K562 (cell line): Measurements from ENCODE around the gene ACSBG1. TPM values are rescaled to one million over a fixed set of nuclear protein-coding genes. Genes with fewer than 3 reads are reported as not detected.

Experiments used
- CBFB ChIP-seq: sonication (generic); formaldehyde crosslinking; IDR thresholded peaks from 2 replicates; pipeline ENCODE4 v1.4.0; 2020; ENCODE audit warnings: mild to moderate bottlenecking, missing genetic modification reagents
- CHCHD3 ChIP-seq: fragments of 250-450 bp; sonication (Bioruptor Pico); IDR thresholded peaks from 2 replicates; pipeline ENCODE4 v2.1.2; 2022; ENCODE audit warnings: mild to moderate bottlenecking
- CXXC5 ChIP-seq: fragments of 250-450 bp; sonication (Bioruptor Pico); IDR thresholded peaks from 2 replicates; pipeline ENCODE4 v1.8.0; 2022; ENCODE audit warnings: inconsistent platforms, mild to moderate bottlenecking, moderate library complexity
- DDX20 ChIP-seq: fragments of 450-650 bp; IDR thresholded peaks from 2 replicates; pipeline ENCODE4 v1.6.1; 2016; ENCODE audit warnings: missing genetic modification characterization, low read depth, mild to moderate bottlenecking, missing compliant biosample characterization, moderate library complexity
- E2F3 ChIP-seq: fragments of 250-450 bp; sonication (Bioruptor Pico); IDR thresholded peaks from 2 replicates; pipeline ENCODE4 v1.4.0; 2020; ENCODE audit warnings: mild to moderate bottlenecking
- ETS2 ChIP-seq: IDR thresholded peaks from 2 replicates; pipeline ENCODE4 v1.6.1; 2016; ENCODE audit warnings: borderline replicate concordance, missing genetic modification characterization, mild to moderate bottlenecking, moderate library complexity, missing compliant biosample characterization; ENCODE audit not compliant: poor library complexity, severe bottlenecking
- FOXJ3 ChIP-seq: sonication (generic); formaldehyde crosslinking; IDR thresholded peaks from 2 replicates; pipeline ENCODE4 v1.4.0; 2020; ENCODE audit warnings: mild to moderate bottlenecking, missing genetic modification reagents
- GATAD2B ChIP-seq: fragments of 450-650 bp; IDR thresholded peaks from 2 replicates; pipeline ENCODE4 v1.6.1; 2017; ENCODE audit warnings: mild to moderate bottlenecking, borderline replicate concordance
- HDAC1 ChIP-seq, 2 experiments: fragments of 450-650 bp; IDR thresholded peaks; 2 replicates each; pipeline ENCODE4 v1.6.1; 2016 to 2017; ENCODE audit warnings: inconsistent platforms in 1 of 2, mild to moderate bottlenecking in 1 of 2, moderate library complexity in 1 of 2
- HDAC6 ChIP-seq: IDR thresholded peaks from 2 replicates; pipeline ENCODE4 v1.6.1; 2012; ENCODE audit warnings: low read depth, mild to moderate bottlenecking, control low read depth, inconsistent platforms, low read length, moderate library complexity
- HDAC8 ChIP-seq: fragments of 450-650 bp; IDR thresholded peaks from 2 replicates; pipeline ENCODE4 v1.6.1; 2016; ENCODE audit warnings: mild to moderate bottlenecking, missing genetic modification characterization, moderate library complexity, missing compliant biosample characterization
- HMGN3 ChIP-seq: IDR thresholded peaks from 2 replicates; pipeline ENCODE4 v1.6.1; 2011; ENCODE audit warnings: borderline replicate concordance, low read depth, mild to moderate bottlenecking, mixed read lengths, low read length; ENCODE audit not compliant: insufficient read length; ENCODE audit errors: extremely low read depth
- HSF4 ChIP-seq: fragments of 250-450 bp; sonication (Bioruptor Pico); IDR thresholded peaks from 2 replicates; pipeline ENCODE4 v2.1.2; 2022; ENCODE audit warnings: mild to moderate bottlenecking, moderate library complexity, borderline replicate concordance
- KLF10 ChIP-seq: fragments of 250-450 bp; sonication (Bioruptor Pico); IDR thresholded peaks from 2 replicates; pipeline ENCODE4 v1.6.1; 2021; ENCODE audit warnings: matching md5 sums
- LARP7 ChIP-seq: fragments of 450-650 bp; IDR thresholded peaks from 2 replicates; pipeline ENCODE4 v1.6.1; 2016
- MTA1 ChIP-seq: fragments of 450-650 bp; IDR thresholded peaks from 2 replicates; pipeline ENCODE4 v1.6.1; 2017; ENCODE audit warnings: borderline replicate concordance
- NELFE ChIP-seq: IDR thresholded peaks from 2 replicates; pipeline ENCODE4 v1.6.1; 2011; ENCODE audit warnings: mild to moderate bottlenecking; ENCODE audit not compliant: insufficient read depth, insufficient read length
- NFE2 ChIP-seq: IDR thresholded peaks from 2 replicates; pipeline ENCODE4 v1.6.1; 2014; ENCODE audit warnings: antibody characterized with exemption, low read depth
- NFRKB ChIP-seq: fragments of 450-650 bp; IDR thresholded peaks from 2 replicates; pipeline ENCODE4 v1.6.1; 2016; ENCODE audit warnings: low read depth
- PTRF ChIP-seq: fragments of 450-650 bp; IDR thresholded peaks from 2 replicates; pipeline ENCODE4 v1.6.1; 2016; ENCODE audit warnings: mild to moderate bottlenecking, missing genetic modification characterization, missing compliant biosample characterization
- SMARCC2 ChIP-seq: fragments of 450-650 bp; IDR thresholded peaks from 2 replicates; pipeline ENCODE4 v1.6.1; 2017; ENCODE audit warnings: antibody characterized with exemption, moderate library complexity, mild to moderate bottlenecking, low read depth
- TEAD4 ChIP-seq, 2 experiments: sonication (generic) in 1 of 2; formaldehyde crosslinking in 1 of 2; IDR thresholded peaks; 2 replicates each; pipeline versions ENCODE4 v1.6.1 to v1.8.0; 2012 to 2022; ENCODE audit warnings: borderline replicate concordance in 1 of 2, inconsistent platforms in 1 of 2, low read length in 1 of 2, mild to moderate bottlenecking in 1 of 2, missing genetic modification reagents in 1 of 2
- ZNF408 ChIP-seq: fragments of 250-450 bp; sonication (Bioruptor Pico); IDR thresholded peaks from 2 replicates; pipeline ENCODE4 v1.4.0; 2020; ENCODE audit warnings: low read depth, mild to moderate bottlenecking, moderate library complexity
- polyA plus RNA-seq, 8 experiments: library from polyadenylated mRNA; depleted of rRNA in 4 of 8; stranded (reverse) in 5 of 8; unstranded in 3 of 8; fragments of >200 nt; fragmentation: Nextera tagmentation in 2 of 8; fragmentation: Illumina TruSeq in 1 of 8; extraction: Ambion mirVana in 2 of 8; extraction: Trizol in 1 of 8; gene quantifications; 2 replicates each; pipeline versions ENCODE4 v1.2.1 to v1.2.3, GENCODE V29; 2011 to 2014; ENCODE audit warnings: inconsistent platforms in 1 of 8, missing spikeins in 1 of 8
- total RNA-seq, 7 experiments: library from RNA; depleted of rRNA in 6 of 7; stranded (reverse); fragments of >200 nt in 6 of 7; fragmentation: Illumina TruSeq in 2 of 7; extraction: Trizol in 2 of 7; gene quantifications; 2 replicates each; pipeline versions ENCODE4 v1.2.1 to v1.2.3, GENCODE V29; 2011 to 2021; ENCODE audit warnings: low replicate concordance in 1 of 7
- TF ChIP-seq, protein P1 (sequence below): sonication (generic); IDR thresholded peaks from 2 replicates; pipeline ENCODE4 v1.6.1; 2016
- TF ChIP-seq, protein P2 (sequence below): fragments of 450-650 bp; conservative IDR thresholded peaks from 2 replicates; pipeline ENCODE4 v1.6.1; 2016; ENCODE audit warnings: missing genetic modification characterization, low read depth, mild to moderate bottlenecking, missing compliant biosample characterization, moderate library complexity

ACSBG1 gene
- total and polyA plus RNA-seq, 9 of the 15 experiments (the other 6 are each of a cell fraction or from before 2014, with no cell fraction given): 0.36 to 6.4 (median 2.5) TPM

DNA sequence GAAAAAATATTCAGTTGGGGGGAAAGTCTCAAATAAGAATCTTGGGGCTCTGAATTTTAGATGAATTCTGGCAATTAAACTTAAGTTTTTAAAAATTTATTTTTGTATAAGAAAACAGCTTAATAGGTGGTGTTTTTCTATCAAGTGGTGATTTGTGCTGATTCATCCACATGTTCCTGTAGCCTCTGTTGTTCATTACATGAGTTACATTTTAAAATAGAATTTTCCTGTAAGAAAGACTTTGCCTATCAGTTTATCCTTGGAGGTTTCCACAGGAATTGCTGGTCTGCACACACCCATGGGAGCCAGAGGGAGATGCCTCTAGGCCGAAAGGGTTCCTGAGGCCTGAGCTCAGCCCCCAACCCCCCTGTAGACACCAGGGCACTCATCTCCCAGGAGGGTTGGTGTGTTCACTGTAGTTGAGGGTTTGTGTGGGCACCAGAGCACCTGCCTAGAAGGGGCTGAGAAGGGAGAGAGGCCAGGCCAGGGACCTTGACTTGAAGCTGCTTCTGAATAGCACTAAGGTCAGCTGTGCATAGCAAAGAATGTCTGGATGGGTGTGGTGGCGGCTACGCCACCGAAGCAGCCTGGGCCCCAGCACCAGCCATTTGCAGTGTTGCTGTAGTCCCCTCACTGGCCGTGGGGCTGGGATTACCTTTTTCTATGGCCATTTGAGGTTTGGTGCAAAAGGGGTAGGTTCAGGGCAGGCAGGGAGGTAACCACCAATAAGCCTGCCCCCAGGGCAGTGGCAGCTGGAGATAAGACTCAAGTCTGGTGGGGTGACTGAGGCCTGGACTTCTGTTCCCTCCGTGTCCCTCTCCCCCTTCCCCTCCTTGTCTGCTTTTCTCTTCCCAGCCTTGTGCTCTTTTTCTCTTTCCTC is 41.9 kb upstream of the ACSBG1 start (continued):
- TF ChIP-seq NFRKB (peak; percentile 77; the same call in 1 of the 2 replicates), CXXC5 (CRISPR knock-in tag) (peak; percentile 36), NELFE (no peak), TEAD4 (IDR thresholded peaks at IDR 0.05; ENCODE audit: low read length) (peak; percentile 29; the same call in 1 of the 2 replicates), TEAD4 (CRISPR knock-in tag; IDR thresholded peaks at IDR 0.05; ENCODE audit: borderline replicate concordance) (no peak), FOXJ3 (CRISPR knock-in tag) (no peak), HSF4 (CRISPR knock-in tag) (no peak; the same call in 1 of the 2 replicates), HMGN3 (no peak), ETS2 (tag) (no peak), CBFB (0 out of 2 replicates have a peak, but pooled peaks have one; percentile 50), GATAD2B (no peak), HDAC1 (IDR thresholded peaks at IDR 0.05) (peak in 1 of 2 experiments; percentile 59; a peak in 1 of 4 replicates), KLF10 (CRISPR knock-in tag) (no peak), SMARCC2 (no peak), NFE2 (peak; percentile 68), ZNF408 (CRISPR knock-in tag) (no peak), DDX20 (tag) (no peak), HDAC8 (no peak), MTA1 (0 out of 2 replicates have a peak, but pooled peaks have one; percentile 48), PTRF (tag) (no peak), E2F3 (CRISPR knock-in tag) (no peak), CHCHD3 (CRISPR knock-in tag) (no peak), LARP7 (0 out of 2 replicates have a peak, but pooled peaks have one; percentile 42), HDAC6 (no peak)
- TF ChIP-seq, protein P1, sequence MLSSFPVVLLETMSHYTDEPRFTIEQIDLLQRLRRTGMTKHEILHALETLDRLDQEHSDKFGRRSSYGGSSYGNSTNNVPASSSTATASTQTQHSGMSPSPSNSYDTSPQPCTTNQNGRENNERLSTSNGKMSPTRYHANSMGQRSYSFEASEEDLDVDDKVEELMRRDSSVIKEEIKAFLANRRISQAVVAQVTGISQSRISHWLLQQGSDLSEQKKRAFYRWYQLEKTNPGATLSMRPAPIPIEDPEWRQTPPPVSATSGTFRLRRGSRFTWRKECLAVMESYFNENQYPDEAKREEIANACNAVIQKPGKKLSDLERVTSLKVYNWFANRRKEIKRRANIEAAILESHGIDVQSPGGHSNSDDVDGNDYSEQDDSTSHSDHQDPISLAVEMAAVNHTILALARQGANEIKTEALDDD: no peak; the same call in 1 of the 2 replicates
- TF ChIP-seq, protein P2, sequence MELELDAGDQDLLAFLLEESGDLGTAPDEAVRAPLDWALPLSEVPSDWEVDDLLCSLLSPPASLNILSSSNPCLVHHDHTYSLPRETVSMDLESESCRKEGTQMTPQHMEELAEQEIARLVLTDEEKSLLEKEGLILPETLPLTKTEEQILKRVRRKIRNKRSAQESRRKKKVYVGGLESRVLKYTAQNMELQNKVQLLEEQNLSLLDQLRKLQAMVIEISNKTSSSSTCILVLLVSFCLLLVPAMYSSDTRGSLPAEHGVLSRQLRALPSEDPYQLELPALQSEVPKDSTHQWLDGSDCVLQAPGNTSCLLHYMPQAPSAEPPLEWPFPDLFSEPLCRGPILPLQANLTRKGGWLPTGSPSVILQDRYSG: peak; percentile 77; the same call in 1 of the 2 replicates
